HepG2 (cell line): Measurements from ENCODE around the gene SYNM. TPM values are rescaled to one million over a fixed set of nuclear protein-coding genes. Genes with fewer than 3 reads are reported as not detected.

ENCODE experiments used
- ARNTL ChIP-seq: sonication (generic); formaldehyde crosslinking; IDR thresholded peaks from 2 replicates; pipeline ENCODE4 v1.4.0; 2020; ENCODE audit warnings: mild to moderate bottlenecking, missing genetic modification reagents
- ATF7 ChIP-seq, 2 experiments: fragments of 450-650 bp in 1 of 2; sonication (generic) in 1 of 2; formaldehyde crosslinking in 1 of 2; IDR thresholded peaks; 2 replicates each; pipeline versions ENCODE4 v1.4.0 to v1.6.1; 2016 to 2020; ENCODE audit warnings: antibody characterized with exemption in 1 of 2, mild to moderate bottlenecking in 1 of 2, missing genetic modification reagents in 1 of 2
- BRD4 ChIP-seq: sonication (generic); formaldehyde crosslinking; IDR thresholded peaks from 2 replicates; pipeline ENCODE4 v1.4.0; 2020; ENCODE audit warnings: missing genetic modification reagents
- CREB3 ChIP-seq: sonication (generic); formaldehyde crosslinking; IDR thresholded peaks from 2 replicates; pipeline ENCODE4 v1.5.0; 2020; ENCODE audit warnings: missing genetic modification reagents
- GATAD2A ChIP-seq: IDR thresholded peaks from 2 replicates; pipeline ENCODE4 v1.6.1; 2016
- JUND ChIP-seq: sonication (generic); formaldehyde crosslinking; IDR thresholded peaks from 2 replicates; pipeline ENCODE4 v1.8.0; 2022; ENCODE audit warnings: mild to moderate bottlenecking, missing genetic modification reagents
- KAT7 ChIP-seq: IDR thresholded peaks from 2 replicates; pipeline ENCODE4 v1.6.1; 2018; ENCODE audit warnings: borderline replicate concordance, missing compliant biosample characterization
- MED1 ChIP-seq: sonication (generic); formaldehyde crosslinking; IDR thresholded peaks from 2 replicates; pipeline ENCODE4 v1.4.0; 2020; ENCODE audit warnings: missing genetic modification reagents
- MEIS1 ChIP-seq: sonication (generic); formaldehyde crosslinking; IDR thresholded peaks from 2 replicates; pipeline ENCODE4 v1.9.0; 2021; ENCODE audit warnings: mild to moderate bottlenecking, missing genetic modification reagents, moderate library complexity, borderline replicate concordance
- MTA1 ChIP-seq: sonication (generic); formaldehyde crosslinking; IDR thresholded peaks from 2 replicates; pipeline ENCODE4 v1.4.0; 2020; ENCODE audit warnings: missing genetic modification reagents, mild to moderate bottlenecking, borderline replicate concordance
- SMAD3 ChIP-seq: sonication (generic); formaldehyde crosslinking; IDR thresholded peaks from 2 replicates; pipeline ENCODE4 v1.4.0; 2020; ENCODE audit warnings: missing genetic modification reagents
- SNRNP70 ChIP-seq: fragments of 200-400 bp; formaldehyde crosslinking; IDR thresholded peaks from 2 replicates; pipeline ENCODE4 v1.6.1; 2017; ENCODE audit warnings: mild to moderate bottlenecking, low read depth, low read length, moderate library complexity
- TP53 ChIP-seq: sonication (generic); formaldehyde crosslinking; conservative IDR thresholded peaks from 2 replicates; pipeline ENCODE4 v1.4.0; 2020; ENCODE audit warnings: missing genetic modification reagents
- XRCC5 ChIP-seq: fragments of 200-400 bp; formaldehyde crosslinking; optimal IDR thresholded peaks from 2 replicates; pipeline ENCODE3; 2017; ENCODE audit warnings: mild to moderate bottlenecking, low read length
- ZBTB34 ChIP-seq: sonication (generic); formaldehyde crosslinking; IDR thresholded peaks from 2 replicates; pipeline ENCODE4 v1.8.0; 2022; ENCODE audit warnings: mild to moderate bottlenecking, missing genetic modification reagents
- ZC3H4 ChIP-seq: sonication (generic); formaldehyde crosslinking; IDR thresholded peaks from 2 replicates; pipeline ENCODE4 v1.4.0; 2020; ENCODE audit warnings: missing genetic modification reagents, borderline replicate concordance
- ZNF124 ChIP-seq: sonication (generic); formaldehyde crosslinking; IDR thresholded peaks from 2 replicates; pipeline ENCODE4 v1.4.0; 2020; ENCODE audit warnings: missing genetic modification reagents
- ZNF180 ChIP-seq: sonication (generic); formaldehyde crosslinking; IDR thresholded peaks from 2 replicates; pipeline ENCODE4 v1.4.0; 2020; ENCODE audit warnings: low read depth, missing genetic modification reagents, borderline replicate concordance
- ZNF282 ChIP-seq: fragments of 450-650 bp; IDR thresholded peaks from 2 replicates; pipeline ENCODE4 v1.6.1; 2018; ENCODE audit not compliant: partially characterized antibody
- ZNF337 ChIP-seq: sonication (generic); formaldehyde crosslinking; IDR thresholded peaks from 2 replicates; pipeline ENCODE4 v1.5.1; 2020; ENCODE audit warnings: missing genetic modification reagents, low read depth, mild to moderate bottlenecking, borderline replicate concordance
- ZNF558 ChIP-seq: sonication (generic); formaldehyde crosslinking; IDR thresholded peaks from 2 replicates; pipeline ENCODE4 v1.9.0; 2022; ENCODE audit warnings: mild to moderate bottlenecking, missing genetic modification reagents, borderline replicate concordance
- ZNF672 ChIP-seq: sonication (generic); formaldehyde crosslinking; IDR thresholded peaks from 2 replicates; pipeline ENCODE4 v1.8.1; 2022; ENCODE audit warnings: missing genetic modification reagents
- ZNF839 ChIP-seq: sonication (generic); formaldehyde crosslinking; IDR thresholded peaks from 2 replicates; pipeline ENCODE4 v1.4.0; 2020; ENCODE audit warnings: missing genetic modification reagents, mild to moderate bottlenecking, borderline replicate concordance
- ZNF841 ChIP-seq: sonication (generic); formaldehyde crosslinking; IDR thresholded peaks from 2 replicates; pipeline ENCODE4 v1.8.1; 2023; ENCODE audit warnings: missing genetic modification reagents, borderline replicate concordance
- polyA plus RNA-seq, 8 experiments: library from polyadenylated mRNA; depleted of rRNA in 3 of 8; stranded (reverse) in 7 of 8; unstranded in 1 of 8; fragments of >200 nt; fragmentation: Illumina TruSeq in 4 of 8; extraction: Trizol in 4 of 8; gene quantifications; 2 replicates each; pipeline versions ENCODE4 v1.2.1 to v1.2.3, GENCODE V29; 2011 to 2016; ENCODE audit warnings: low read depth in 4 of 8, missing spikeins in 1 of 8, mixed read lengths in 1 of 8; ENCODE audit not compliant: insufficient read depth in 1 of 8
- total RNA-seq, 5 experiments: library from RNA; depleted of rRNA; stranded (reverse); fragments of >200 nt; fragmentation: Illumina TruSeq; extraction: Trizol; gene quantifications; 2 replicates each; pipeline ENCODE4 v1.2.3, GENCODE V29; 2016; ENCODE audit warnings: low read depth in 1 of 5
- TF ChIP-seq, protein P1 (sequence below): sonication (generic); formaldehyde crosslinking; IDR thresholded peaks from 2 replicates; pipeline ENCODE4 v1.4.0; 2020; ENCODE audit warnings: missing genetic modification reagents, mild to moderate bottlenecking, borderline replicate concordance

The SYNM gene
- total and polyA plus RNA-seq, 2 of the 13 experiments (the other 11 are each of a cell fraction or from before 2014, with no cell fraction given), result 1.1 to 3.7 TPM

DNA sequence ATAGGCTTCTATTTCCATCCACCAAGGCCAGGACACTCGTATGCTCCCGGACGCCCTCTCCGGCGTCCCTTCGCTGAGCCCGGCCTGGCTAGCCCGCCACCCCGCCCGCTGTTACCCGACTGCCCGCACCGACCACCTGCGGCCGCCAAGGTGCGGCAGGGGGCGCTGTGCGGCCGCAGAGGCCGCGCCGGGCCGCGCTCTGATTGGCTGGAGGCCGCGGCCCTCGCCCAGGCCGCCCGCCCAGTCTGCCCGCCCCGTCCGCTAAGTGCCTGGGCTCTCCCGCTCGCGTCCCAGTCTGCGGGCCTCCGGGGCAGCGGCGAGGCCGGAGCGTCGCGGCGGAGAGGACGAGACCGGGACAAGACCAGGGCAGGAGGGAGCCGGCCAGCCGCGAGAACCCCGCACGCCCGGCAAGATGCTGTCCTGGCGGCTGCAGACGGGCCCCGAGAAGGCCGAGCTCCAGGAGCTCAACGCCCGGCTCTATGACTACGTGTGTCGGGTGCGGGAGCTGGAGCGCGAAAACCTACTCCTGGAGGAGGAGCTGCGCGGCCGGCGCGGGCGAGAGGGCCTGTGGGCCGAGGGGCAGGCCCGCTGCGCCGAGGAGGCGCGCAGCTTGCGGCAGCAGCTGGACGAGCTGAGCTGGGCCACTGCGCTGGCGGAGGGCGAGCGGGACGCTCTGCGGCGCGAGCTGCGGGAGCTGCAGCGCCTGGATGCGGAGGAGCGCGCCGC, at the start of gene SYNM (continued):
- TF ChIP-seq KAT7 (peak; percentile 68; the same call in 1 of the 2 replicates), ZNF282 (no peak), MEIS1 (no peak), BRD4 (CRISPR knock-in tag) (peak; percentile 32; the same call in 1 of the 2 replicates), ZNF839 (CRISPR knock-in tag) (no peak), ZC3H4 (CRISPR knock-in tag) (no peak), ZNF672 (CRISPR knock-in tag) (no peak), ZBTB34 (CRISPR knock-in tag) (no peak), MTA1 (CRISPR knock-in tag) (no peak), CREB3 (CRISPR knock-in tag) (no peak), ZNF180 (CRISPR knock-in tag) (no peak), ZNF841 (CRISPR knock-in tag) (no peak), GATAD2A (CRISPR knock-in tag) (0 out of 2 replicates have a peak, but pooled peaks have one; percentile 19), SMAD3 (CRISPR knock-in tag) (no peak), SNRNP70 (no peak), JUND (0 out of 2 replicates have a peak, but pooled peaks have one; percentile 38), ZNF337 (CRISPR knock-in tag) (no peak), ZNF558 (CRISPR knock-in tag) (no peak; the same call in 1 of the 2 replicates), ZNF124 (CRISPR knock-in tag) (no peak), ATF7 (IDR thresholded peaks at IDR 0.05) (no peak), ATF7 (CRISPR knock-in tag; IDR thresholded peaks at IDR 0.05) (no peak), MED1 (CRISPR knock-in tag) (0 out of 2 replicates have a peak, but pooled peaks have one; percentile 28), ARNTL (CRISPR knock-in tag) (peak; percentile 43; the same call in 1 of the 2 replicates), TP53 (no peak), XRCC5 (peak; percentile 95)
- TF ChIP-seq, protein P1, sequence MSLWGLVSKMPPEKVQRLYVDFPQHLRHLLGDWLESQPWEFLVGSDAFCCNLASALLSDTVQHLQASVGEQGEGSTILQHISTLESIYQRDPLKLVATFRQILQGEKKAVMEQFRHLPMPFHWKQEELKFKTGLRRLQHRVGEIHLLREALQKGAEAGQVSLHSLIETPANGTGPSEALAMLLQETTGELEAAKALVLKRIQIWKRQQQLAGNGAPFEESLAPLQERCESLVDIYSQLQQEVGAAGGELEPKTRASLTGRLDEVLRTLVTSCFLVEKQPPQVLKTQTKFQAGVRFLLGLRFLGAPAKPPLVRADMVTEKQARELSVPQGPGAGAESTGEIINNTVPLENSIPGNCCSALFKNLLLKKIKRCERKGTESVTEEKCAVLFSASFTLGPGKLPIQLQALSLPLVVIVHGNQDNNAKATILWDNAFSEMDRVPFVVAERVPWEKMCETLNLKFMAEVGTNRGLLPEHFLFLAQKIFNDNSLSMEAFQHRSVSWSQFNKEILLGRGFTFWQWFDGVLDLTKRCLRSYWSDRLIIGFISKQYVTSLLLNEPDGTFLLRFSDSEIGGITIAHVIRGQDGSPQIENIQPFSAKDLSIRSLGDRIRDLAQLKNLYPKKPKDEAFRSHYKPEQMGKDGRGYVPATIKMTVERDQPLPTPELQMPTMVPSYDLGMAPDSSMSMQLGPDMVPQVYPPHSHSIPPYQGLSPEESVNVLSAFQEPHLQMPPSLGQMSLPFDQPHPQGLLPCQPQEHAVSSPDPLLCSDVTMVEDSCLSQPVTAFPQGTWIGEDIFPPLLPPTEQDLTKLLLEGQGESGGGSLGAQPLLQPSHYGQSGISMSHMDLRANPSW (CRISPR knock-in tag), result no peak
